Urinary bladder (tissue), 4 donors: ENCODE data around the gene ADAM10. TPM values are rescaled to one million over a fixed set of nuclear protein-coding genes. Genes with fewer than 3 reads are reported as not detected.

Experiments used
- DNase-seq: peaks from one replicate; pipeline ENCODE4 v3.0.0-alpha.2; 2015; ENCODE audit errors: extremely low spot score
- H3K27ac ChIP-seq: one replicate; pipeline ENCODE4 v1.5.1; 2013; ENCODE audit warnings: low read depth, mild to moderate bottlenecking, moderate library complexity
- H3K36me3 ChIP-seq: one replicate; pipeline ENCODE4 v1.6.1; 2013; ENCODE audit warnings: mild to moderate bottlenecking, moderate library complexity; ENCODE audit not compliant: insufficient read depth
- H3K4me1 ChIP-seq: one replicate; pipeline ENCODE4 v1.6.1; 2013; ENCODE audit warnings: mild to moderate bottlenecking, moderate library complexity; ENCODE audit not compliant: insufficient read depth
- H3K4me3 ChIP-seq: one replicate; pipeline ENCODE4 v1.5.1; 2013; ENCODE audit warnings: low read depth, low read length
- WGBS: extraction: QIAGEN DNeasy Blood & Tissue Kit; methylation state at CpG from one replicate; pipeline ENCODE4 v1.1.7; 2013; 5-methylcytosine and 5-hydroxymethylcytosine counted together
- polyA plus RNA-seq: library from polyadenylated mRNA; stranded (reverse); fragments of 200-250 nt; gene quantifications from one replicate; pipeline ENCODE4 v1.2.3, GENCODE V29; 2013
- total RNA-seq: library from RNA; depleted of rRNA; stranded (reverse); fragments of >200 nt; gene quantifications from one replicate; pipeline ENCODE4 v1.2.3, GENCODE V29; 2014
- donor health status: healthy with polysubstance abuse.
- donor health status: healthy.

ADAM10 gene
- total and polyA plus RNA-seq, 2 donors, result 45.6 to 207 TPM

DNA sequence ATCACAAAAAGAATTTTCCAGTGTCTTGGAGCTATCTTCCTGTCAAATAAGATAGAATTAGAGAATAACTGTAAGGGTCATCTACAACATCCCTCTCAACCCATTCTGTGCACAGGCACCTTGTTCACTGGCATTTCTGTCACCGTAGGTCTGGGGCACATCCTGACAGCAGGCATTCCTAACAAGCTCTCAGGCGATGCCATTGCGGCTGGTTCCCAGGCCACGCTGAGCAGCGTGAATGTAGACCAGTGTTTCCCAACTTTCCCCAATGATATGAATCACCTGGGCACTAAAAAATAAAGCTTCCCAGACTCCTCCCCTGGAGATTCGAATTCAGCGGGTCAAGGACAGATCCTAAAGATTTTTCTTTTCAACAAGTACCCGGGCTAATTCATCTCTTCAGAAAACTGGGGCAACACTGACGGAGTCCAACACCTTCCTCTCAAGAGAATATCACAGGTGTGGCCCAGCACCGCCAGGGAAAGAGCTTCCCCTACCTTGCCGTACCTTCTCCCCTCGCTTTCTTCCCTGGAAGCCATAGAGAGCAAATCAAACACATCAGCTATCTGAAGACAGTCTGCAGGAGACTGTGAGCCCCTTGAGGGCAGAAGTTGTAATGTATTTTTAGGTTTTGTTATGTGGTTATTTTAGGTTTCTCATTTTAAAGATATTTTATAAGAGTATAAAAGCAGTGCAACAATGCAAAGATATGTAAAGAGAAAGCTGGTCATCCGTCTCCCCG lies 174.3 kb downstream of the ADAM10 start:
- 90% methylated on average over 14 of the region's 14 CpGs for WGBS
- H3K36me3 ChIP-seq, result no peaks in the 10 kb centered on the region
- H3K4me1 ChIP-seq, result no peaks in the 10 kb centered on the region

DNA sequence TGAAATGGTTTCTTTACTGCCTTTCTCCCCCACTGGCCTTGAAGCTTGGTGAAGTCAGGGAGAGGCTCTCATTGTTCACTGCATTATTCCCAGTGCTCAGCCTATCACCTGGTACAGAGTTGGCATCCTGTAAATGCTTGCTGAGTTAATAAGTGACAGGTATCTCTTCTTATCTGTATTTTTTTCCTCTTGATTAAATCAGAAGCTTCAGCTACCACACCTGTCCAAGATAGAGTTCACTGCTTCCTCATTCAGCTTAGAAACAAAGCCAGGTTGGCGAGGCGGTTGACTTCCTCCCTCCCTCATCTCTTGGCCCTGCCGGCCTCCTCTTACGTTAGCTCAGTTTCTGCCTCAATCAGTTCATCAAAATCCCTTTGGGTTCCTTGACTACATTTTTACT lies 174.9 kb downstream of the ADAM10 start:
- H3K36me3 ChIP-seq, result no peaks in the 10 kb centered on the region
- H3K27ac ChIP-seq, result no peak overlapping the region
- H3K4me3 ChIP-seq, result no peak overlapping the region
- H3K4me1 ChIP-seq, result no peaks in the 10 kb centered on the region
- 79% methylated on average over 4 of the region's 4 CpGs for WGBS
- no peak for DNase-seq

More for the DNA sequence above, 174.3 kb downstream of the ADAM10 start:
- Histone ChIP-seq H3K4me3 (no peak overlapping the region), H3K27ac (no peak overlapping the region)
- DNase-seq, result no peak

DNA sequence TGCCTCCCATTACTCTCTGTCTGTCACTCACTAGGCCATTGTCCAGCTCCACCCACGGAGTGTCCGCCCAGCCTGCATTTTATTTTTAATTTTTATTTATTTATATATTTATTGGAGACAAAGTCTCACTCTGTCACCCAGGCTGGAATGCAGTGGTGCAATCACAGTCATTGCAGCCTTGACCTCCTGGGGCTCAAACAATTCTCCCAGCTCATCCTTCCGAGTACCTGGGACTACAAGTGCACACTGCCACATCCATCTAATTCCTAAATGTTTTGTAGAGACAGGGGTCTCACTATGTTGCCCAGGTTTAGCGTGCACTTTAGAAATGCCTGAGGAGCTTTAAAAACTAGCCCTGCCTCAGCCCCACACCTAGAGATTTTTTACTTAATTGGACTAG lies 176.2 kb downstream of the ADAM10 start:
- no peak for DNase-seq
- no peaks in the 10 kb centered on the region for H3K36me3 ChIP-seq
- WGBS, result 95% methylated on average over 4 of the region's 4 CpGs
- no peak overlapping the region for H3K4me3 ChIP-seq
- no peaks in the 10 kb centered on the region for H3K4me1 ChIP-seq
- H3K27ac ChIP-seq, result no peak overlapping the region

DNA sequence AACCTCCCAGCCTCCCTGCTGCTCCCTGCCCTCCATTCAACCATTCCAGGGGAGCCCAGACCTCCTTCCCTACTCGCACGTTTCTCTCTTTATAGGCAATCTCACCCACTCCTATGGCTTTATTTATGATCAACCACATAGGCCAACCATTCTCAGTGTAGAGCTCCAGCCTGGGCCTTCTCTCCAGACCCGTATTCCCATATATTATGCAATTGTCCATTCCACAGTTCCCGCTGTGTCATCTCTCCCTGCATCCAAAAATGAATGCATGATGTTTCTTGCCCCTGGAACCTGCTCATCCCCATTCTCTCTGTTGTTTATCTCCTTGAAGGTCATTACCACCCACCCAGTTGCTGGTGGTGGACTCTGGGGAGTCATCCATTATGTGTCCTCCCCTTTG lies 177.0 kb downstream of the ADAM10 start:
- DNase-seq, result no peak
- WGBS, result 96% methylated on average over 4 of the region's 4 CpGs
- Histone ChIP-seq H3K4me3 (no peak overlapping the region), H3K36me3 (no peaks in the 10 kb centered on the region), H3K4me1 (no peaks in the 10 kb centered on the region), H3K27ac (no peak overlapping the region)

DNA sequence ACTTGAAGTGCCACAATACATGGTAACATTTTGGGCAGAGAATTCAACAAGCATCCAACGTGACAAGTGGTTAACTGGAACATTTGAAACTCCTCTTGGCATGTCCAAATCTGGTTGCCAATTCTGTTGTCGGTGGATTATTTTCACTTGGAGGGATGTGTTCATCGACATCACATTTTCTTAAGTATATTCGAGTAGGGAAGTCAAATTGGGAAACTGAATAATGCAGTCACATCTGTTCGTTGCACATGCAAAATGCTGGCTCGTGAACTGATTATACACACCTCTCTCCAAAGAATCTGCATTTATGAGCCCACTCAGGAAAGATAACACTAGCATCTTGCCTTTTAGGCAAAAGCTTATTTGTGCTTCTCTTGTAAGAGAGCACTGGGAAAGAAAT lies 178.0 kb downstream of the ADAM10 start:
- Histone ChIP-seq H3K4me3 (no peak overlapping the region), H3K27ac (no peak overlapping the region), H3K4me1 (no peaks in the 10 kb centered on the region), H3K36me3 (no peaks in the 10 kb centered on the region)
- WGBS, result 85% methylated on average over 6 of the region's 6 CpGs
- no peak for DNase-seq

DNA sequence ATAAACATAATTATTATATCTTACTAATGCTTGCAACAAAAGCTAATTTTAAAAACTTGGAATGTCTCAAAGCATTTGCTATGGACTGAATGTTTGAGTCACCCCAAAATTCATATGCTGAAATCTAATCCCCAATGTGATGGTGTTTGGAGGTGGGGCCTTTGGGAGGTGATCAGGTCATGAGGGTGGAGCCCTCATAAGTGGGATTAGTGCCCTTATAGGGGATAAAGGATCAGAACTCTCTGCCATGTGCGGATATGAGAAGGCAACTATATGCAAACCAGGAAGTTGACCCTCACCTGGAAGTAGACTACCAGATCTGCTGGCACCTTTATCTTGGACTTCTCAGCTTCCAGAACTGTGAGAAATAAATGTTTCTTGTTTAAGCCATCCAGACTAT lies 180.1 kb downstream of the ADAM10 start:
- no peak overlapping the region for H3K27ac ChIP-seq
- H3K4me1 ChIP-seq, result no peaks in the 10 kb centered on the region
- no peak for DNase-seq
- H3K36me3 ChIP-seq, result no peaks in the 10 kb centered on the region
- WGBS, result 97% methylated on average over 1 of the region's 1 CpG
- no peak overlapping the region for H3K4me3 ChIP-seq

DNA sequence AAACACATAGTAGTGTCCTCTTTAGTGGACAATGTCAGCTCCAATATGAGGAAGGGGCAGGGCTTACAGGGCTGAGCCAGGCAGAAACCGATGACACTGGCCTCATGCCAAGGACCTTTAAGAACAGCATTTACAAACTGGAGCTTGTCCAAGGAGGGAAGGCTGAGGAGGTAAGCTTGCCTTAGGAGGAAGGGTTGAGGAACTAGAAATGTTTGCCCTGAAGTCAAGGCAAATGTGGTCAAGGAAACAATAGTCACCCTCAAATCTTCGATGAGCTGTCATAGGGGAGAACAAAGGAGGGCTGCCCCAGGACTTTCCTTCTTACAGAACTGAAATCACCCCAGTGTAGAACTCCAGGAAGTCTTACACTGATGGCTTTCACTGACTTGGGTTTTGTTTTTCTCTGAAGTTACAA lies 181.3 kb downstream of the ADAM10 start:
- no peak for DNase-seq
- Histone ChIP-seq H3K27ac (no peak overlapping the region), H3K36me3 (no peaks in the 10 kb centered on the region), H3K4me1 (no peaks in the 10 kb centered on the region), H3K4me3 (no peak overlapping the region)
- 41% methylated on average over 2 of the region's 2 CpGs for WGBS

DNA sequence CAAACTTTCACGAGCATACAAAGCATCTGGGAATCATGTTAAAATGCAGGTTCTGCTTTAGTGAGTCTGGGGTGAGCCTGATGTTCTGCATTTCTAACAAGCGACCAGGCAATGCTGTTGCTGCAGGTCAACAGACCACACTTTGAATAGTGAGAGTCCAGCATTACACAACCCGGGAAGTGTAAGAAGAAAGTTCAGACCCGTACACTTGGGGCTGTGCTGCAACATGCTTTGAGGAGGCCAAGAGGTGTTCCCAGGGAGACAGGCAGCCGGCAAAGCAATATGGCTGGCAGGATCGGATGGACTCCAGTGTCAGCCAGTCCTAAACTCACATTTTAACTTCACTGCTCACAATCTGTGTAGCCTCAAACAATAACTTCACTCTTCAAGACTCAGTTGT lies 183.5 kb downstream of the ADAM10 start:
- no peak overlapping the region for H3K4me3 ChIP-seq
- no peak for DNase-seq
- H3K27ac ChIP-seq, result no peak overlapping the region
- H3K36me3 ChIP-seq, result no peaks in the 10 kb centered on the region
- WGBS, result 89% methylated on average over 6 of the region's 6 CpGs
- no peaks in the 10 kb centered on the region for H3K4me1 ChIP-seq

DNA sequence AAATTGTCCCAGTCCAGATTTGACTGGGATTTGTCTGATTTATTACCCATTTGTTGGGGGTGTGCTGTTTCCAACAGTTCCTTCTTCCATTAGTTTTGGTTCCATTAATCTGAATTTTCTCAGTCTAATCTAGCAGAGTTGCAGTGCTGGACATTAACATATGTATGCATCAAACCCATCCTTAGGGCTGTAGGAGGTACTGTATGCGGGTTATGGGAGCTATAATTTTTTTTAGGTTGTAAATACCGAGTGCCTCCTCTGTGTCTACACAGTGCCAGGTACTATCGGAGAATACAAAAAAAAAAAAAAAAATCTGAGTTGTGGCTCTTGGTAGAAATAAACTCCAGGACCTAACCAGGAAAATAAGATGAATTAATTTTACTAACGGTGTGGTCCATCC lies 183.9 kb downstream of the ADAM10 start:
- no peaks in the 10 kb centered on the region for H3K36me3 ChIP-seq
- no peaks in the 10 kb centered on the region for H3K4me1 ChIP-seq
- 62% methylated on average over 4 of the region's 4 CpGs for WGBS
- no peak overlapping the region for H3K4me3 ChIP-seq
- DNase-seq, result no peak
- H3K27ac ChIP-seq, result no peak overlapping the region

DNA sequence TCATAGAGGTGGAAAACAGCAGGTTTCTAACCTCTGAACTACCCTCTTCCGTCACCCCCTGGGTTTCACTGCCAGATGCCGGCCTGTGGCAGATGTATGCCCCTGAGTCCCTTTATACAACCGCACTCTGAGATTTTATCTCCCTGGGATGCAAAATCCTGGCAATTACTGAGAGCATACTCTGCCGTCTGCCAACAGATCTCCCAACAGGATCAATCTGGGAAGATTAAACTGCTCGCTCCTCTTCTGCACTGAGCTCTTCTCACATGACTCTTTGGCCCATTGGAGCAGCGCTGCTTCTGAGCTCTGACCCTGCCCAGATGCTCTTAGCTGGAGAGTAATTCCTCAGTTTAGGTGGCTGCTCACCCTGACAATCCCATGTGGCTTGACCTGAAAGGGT lies 184.5 kb downstream of the ADAM10 start:
- no peaks in the 10 kb centered on the region for H3K36me3 ChIP-seq
- 57% methylated on average over 6 of the region's 6 CpGs for WGBS
- H3K27ac ChIP-seq, result no peak overlapping the region
- no peak for DNase-seq
- no peaks in the 10 kb centered on the region for H3K4me1 ChIP-seq
- H3K4me3 ChIP-seq, result no peak overlapping the region

DNA sequence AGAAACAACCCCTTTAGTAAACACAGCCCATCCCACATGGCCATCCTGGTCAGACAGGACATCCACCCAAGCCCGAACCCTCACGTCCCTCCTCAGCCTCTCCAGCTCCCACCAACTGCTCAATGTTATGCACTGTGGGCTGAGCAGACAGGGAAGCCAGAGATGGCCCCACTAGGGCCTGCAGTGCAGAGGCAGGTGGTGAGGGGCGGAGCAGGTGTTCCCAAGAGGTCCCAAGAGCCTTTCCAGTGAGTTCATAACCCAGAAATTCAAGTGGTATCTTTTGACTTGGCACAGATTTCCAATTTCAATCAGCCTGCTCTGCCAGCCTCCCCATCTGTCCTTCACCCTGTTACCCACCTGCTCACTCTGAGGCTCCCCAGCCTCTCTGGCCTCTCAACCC lies 187.4 kb downstream of the ADAM10 start:
- no peak overlapping the region for H3K27ac ChIP-seq
- no peak overlapping the region for H3K4me3 ChIP-seq
- H3K4me1 ChIP-seq, result no peaks in the 10 kb centered on the region
- no peaks in the 10 kb centered on the region for H3K36me3 ChIP-seq
- DNase-seq, result no peak
- 85% methylated on average over 3 of the region's 3 CpGs for WGBS

DNA sequence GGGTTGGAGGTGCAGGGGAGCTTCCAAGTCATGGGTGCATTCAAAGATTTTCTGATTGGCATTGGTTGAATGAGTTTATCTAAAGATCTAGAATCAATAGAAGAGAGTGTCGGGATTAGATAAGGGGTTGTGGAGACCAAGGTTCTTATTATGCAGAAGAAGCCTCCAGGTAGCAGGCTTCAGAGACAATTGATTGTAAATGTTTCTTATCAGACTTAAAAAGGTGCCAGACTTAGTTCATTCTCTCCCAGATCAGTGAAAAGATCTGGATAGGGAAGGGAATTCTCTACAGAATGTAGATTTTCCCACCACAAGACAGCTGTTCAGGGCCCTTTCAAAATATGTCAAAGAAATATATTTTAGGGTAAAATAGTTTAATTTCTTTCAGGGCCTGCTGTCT lies 188.2 kb downstream of the ADAM10 start:
- Histone ChIP-seq H3K27ac (no peak overlapping the region), H3K4me3 (no peak overlapping the region), H3K36me3 (no peaks in the 10 kb centered on the region), H3K4me1 (no peaks in the 10 kb centered on the region)
- WGBS, result 65% methylated on average over 1 of the region's 1 CpG
- no peak for DNase-seq

DNA sequence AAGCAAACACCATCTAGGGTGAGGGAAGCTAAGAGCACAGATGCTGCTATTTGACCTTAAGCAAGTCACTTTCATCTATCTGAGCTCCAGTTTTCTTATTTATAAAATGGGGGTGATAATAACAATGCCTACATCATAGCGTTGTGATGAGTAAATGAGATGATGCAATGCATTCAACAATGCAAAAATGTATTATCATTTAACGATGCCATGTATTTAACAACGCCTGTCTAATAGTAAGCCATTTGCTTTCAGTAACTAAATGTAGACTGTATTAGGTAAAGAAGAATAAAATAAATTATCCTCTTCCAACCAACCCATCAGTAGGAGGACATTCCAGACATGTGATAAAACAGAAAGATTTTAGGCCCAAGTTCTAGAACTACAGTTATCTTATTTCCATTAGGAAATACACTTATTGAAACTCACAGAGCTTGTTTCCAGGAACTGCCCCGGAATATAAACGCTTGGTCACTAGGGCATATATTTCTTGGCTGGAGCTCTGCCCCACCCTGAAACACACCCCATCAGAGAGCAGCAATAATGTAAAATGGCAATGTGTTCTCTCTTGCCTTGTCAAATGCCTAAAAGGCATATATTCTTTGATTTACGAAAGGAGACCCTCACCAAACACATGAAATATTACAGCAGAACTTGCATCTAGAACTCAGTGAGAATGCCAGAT lies 189.5 kb downstream of the ADAM10 start:
- no peak for DNase-seq
- Histone ChIP-seq H3K36me3 (no peaks in the 10 kb centered on the region), H3K4me3 (no peak overlapping the region), H3K4me1 (no peaks in the 10 kb centered on the region), H3K27ac (no peak overlapping the region)
- 85% methylated on average over 6 of the region's 6 CpGs for WGBS

DNA sequence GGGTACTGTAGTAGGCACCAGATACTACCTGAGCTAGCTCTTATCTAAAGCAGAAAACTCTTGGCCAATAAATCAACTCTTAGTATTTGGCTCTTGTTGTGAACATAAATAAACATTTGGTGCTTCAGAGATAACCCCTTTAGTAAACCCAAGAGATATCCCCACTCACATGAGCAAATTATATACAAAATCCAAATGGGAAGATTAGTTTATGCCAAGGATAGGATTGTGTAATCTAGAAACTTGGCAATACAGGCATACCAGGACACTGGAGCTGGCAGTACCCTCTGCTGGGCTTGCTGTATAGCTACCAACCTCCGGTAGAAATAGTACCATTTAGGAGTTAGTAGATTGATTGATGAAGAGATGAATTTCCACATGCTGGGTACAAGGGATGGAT lies 190.7 kb downstream of the ADAM10 start:
- Histone ChIP-seq H3K4me1 (no peaks in the 10 kb centered on the region), H3K4me3 (no peak overlapping the region), H3K36me3 (no peaks in the 10 kb centered on the region), H3K27ac (no peak overlapping the region)
- DNase-seq, result no peak
- WGBS, result 95% methylated on average over 1 of the region's 1 CpG
